Stimulated activated CD8-positive, alpha-beta memory T cell treated with anti-CD3 and anti-CD28 coated beads, Interleukin-7, amount 100 ng/mL, for 24 hours (primary cell): ENCODE data around the gene KRT12.

ENCODE experiments used
- DNase-seq: peaks from one replicate; pipeline ENCODE4 v3.0.0-alpha.2; 2020; ENCODE audit warnings: low read depth

Gene KRT12

DNA sequence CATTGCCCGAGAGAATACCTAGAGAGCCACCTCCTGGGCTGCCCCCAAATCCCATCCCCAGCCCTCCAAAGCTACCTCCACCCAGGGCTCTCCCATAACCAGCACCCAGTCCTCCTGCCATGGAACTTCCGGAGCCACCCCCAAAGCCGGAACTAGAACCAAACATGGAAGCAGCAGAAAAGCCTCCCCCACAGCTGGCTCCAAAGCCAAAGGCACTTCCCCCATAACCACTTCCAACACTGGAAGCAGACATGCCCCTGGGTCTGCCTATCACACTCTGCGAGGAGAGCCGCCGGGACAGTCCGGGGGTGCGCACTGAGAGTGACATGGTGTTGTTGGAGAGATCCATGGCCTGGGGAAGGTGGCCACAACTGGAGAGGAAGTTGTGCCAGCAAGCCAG lies at the start of gene KRT12:
Gene KRT12 (minus strand): TSS at position 386 of the 400 bp plus-strand sequence. CDS start 37 bp downstream, at position 349.
- no peak for DNase-seq

DNA sequence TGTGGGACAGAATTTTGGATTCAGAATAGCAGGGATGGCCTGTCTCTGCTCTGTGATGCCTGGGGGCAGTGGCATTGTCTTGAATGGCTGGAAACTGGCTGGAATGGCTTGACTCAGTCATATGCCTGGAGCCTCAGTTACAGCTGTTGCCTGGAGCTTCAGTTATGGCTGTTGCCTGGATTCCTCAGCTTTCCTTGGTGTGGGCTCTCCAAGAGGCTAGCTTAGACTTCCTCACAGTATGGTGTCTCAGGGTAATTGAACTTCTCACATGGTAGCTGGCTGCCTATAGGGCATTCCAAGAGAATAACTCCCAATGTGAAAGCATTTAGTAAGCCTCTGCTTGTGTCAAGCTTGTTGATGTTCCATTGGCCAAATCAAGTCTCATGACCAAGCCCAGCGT lies 49.3 kb upstream of the KRT12 start:
- DNase-seq: no peak

DNA sequence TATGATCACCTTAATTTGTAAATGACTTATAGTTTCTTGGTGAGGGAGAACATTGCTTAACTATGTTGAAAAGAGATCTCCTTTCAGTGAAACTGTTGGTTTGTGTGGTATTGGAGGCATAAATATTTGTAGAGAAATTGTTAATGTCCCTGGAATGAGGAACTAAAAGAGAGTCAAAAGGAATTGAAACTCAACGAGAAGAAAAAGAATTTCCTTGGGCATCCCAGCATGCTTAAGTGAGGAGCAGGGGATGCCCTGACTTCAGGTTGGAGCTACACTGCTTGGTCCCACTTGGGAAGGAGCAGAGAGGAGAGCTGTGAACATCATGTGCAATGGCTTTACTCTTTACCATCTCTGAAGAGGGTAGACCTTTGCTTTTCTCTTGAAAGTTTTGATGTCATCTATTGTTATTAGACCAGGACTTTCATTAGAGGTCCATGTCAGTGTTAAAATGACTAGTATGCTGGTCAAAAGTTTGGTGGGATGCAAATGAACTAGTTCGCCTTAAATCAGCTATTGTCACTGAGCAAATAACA lies 48.8 kb upstream of the KRT12 start:
- DNase-seq: no peak

DNA sequence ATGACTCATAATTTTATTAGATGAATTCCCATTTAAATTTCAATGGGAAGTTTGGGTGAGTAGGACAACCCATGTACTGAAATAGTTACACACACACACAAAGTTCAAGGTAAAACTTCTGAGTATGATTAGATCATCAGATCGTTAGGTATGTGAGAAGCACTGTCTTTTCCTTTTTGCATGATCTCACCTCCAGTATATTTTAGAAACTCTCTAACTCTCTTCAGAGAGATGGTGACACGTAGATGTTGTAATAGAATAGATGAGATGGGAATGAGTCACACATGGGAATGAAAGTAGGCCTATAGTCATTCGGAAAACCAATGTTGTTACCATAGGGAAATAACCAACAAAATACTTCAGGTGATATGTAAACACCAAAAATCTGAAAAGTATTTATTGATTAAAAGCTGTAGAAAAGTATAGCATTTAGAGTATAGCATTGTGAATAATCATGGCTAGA lies 48.2 kb upstream of the KRT12 start:
- DNase-seq: no peak

DNA sequence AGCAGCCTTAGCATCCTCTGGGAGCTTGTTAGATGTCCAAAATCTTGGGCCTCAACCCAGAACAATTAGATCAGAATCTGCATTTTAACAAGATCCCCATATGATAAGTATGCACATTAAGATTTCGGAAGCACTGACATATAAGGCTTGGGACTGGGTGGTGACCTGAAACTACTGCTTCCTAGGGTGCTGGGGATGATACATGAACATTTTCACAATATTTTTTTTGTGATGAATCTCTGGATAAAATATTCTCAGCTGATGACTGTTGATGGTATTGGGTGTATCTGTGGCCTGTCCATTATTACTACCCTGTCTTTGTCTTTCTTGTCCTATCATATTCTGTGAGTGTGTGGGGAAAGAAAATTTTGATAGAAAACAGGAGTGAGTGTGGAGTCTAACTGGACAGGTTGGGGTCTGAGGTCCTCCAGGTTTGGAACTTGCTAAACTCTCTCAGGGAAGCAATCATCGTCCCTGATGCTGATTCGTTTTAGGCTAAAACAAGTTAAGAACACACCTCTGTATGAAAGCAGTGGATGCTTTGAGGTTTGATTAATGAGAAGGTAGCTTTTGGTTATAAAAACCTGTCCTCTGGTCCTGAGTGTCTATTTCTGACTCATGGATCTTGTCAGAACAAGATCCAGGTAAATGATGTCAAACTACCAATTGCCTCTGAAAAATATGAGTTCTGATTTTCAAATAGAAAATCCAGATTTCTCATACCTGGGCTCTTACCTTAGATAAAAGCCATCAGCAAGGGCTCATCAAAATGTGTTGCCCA lies 47.2 kb upstream of the KRT12 start:
- DNase-seq: no peak

DNA sequence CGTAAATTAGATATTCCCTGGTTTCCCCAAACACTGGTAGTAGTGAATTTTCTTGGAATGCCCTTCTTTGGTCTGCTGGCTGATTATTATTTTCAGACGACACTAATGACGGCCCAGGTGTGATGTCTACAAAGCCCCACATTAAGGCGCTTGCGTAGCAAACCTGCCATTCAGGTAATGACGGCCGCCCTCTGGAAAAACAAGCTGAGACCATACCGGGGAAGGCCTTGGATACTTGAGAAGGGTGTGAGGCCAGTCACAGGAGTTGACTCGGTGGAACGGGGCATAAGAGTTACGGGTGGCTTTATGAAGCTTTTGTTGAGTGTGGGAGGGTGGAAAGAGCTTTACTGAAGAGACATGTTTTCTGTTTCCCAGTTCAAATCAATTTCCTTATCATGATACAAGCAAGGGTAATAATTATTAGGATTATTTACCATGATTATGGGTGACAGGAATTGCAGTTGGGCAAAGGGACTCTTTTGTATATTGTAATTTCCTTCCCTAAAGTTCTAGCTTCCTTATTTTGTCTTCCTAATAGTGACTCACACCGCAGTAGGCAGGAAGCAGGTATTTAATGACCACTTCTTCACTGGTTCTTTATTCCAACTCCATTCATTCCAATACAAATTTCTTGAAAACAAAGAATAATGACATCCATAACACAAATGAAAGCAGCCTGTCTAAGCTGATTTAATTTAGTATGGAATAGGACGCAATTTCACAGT lies 45.6 kb upstream of the KRT12 start:
- no peak for DNase-seq

DNA sequence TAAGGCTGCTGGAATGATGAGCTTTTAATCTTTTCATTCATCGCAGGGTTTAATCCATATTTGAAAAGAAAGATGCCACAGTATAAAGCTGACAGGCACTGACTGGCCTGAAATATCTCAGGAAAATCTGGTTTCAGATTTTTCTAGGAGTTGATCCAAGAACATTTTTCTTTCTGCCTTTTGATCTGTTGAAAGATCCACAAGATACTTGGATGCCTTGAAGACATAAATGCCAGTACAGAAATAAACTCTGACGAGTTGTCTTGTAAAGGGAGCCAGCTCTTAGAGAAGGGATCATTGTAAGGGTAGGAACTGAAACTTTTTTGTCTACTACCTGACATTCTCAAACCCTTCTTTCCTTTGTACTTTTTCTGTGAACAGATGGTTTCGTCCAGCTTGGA lies 43.4 kb upstream of the KRT12 start:
- DNase-seq: no peak

DNA sequence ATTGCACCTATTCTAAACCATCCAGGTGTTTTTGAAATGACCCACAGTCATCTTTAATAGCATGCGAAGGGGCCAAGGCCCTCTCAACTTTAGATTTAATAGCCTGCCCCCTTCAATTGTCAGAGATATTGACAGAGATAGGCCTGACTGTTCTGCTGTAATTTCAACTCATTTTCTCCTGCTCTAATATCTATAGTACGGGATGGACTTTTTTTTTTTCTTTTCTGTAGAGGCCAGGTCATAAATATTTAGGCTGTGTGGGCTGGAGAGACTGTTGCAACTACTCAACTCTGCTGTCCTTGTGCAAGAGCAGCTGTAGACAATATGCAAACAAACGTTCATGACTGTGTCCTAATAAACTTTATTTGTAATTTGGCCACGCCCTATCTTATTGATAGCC lies 42.7 kb upstream of the KRT12 start:
- DNase-seq: no peak

DNA sequence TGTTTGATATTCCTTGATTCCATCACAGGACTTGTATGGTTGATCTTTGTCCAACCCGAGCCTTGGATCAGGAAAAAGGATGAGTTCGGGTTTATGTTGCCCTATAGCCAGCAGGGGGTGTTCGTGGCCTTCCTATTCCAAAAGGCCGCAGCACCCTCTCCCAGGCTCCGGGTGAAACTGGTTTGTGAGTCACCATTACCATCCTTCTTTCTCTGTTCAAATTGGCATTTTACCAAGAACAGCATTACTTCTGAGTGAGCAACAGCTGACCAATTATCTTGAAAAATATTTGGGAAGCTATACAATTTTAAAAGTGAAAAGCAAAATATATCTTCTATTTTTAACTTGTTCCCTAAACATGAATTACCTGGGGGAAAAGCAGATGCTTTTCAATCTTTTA lies 42.3 kb upstream of the KRT12 start:
- peak; percentile 22 for DNase-seq

DNA sequence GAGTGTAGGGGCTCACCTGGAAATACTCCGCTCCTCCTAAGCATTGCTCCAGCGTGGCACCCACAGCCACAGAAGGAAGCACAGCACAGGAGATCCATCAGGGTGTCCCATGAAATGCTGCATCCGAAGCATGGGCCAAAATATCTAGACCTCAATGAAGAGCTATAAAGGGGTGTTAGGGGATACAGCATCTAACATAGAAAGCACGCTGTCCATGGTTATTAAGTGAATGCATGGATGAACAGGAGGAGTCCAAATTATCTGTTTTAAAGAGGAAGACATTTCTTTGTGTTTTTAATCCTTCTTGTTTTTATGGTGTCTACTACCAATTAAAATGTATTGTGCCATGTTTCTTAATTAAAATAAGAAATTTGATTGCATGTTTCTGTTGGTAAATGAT lies 39.6 kb upstream of the KRT12 start:
- DNase-seq: no peak

DNA sequence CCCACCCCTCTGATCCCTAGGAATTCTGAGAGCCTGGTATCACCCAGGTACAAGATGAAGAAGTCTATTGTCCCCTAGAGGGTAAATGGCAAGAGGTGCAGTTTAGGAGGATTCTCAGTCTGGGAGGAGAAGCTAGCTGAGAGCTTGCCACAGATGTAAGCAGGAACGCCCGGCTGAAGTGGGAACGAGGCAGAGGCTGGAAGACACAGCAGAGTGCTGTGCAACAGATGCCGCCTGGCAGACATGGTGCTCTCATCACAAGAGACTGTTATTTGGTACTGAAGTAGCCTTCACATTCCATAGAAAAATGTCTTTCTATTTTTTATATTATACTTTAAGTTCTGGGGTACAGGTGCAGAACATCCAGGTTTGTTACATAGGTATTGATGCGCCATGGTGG lies 38.3 kb upstream of the KRT12 start:
- DNase-seq: no peak

DNA sequence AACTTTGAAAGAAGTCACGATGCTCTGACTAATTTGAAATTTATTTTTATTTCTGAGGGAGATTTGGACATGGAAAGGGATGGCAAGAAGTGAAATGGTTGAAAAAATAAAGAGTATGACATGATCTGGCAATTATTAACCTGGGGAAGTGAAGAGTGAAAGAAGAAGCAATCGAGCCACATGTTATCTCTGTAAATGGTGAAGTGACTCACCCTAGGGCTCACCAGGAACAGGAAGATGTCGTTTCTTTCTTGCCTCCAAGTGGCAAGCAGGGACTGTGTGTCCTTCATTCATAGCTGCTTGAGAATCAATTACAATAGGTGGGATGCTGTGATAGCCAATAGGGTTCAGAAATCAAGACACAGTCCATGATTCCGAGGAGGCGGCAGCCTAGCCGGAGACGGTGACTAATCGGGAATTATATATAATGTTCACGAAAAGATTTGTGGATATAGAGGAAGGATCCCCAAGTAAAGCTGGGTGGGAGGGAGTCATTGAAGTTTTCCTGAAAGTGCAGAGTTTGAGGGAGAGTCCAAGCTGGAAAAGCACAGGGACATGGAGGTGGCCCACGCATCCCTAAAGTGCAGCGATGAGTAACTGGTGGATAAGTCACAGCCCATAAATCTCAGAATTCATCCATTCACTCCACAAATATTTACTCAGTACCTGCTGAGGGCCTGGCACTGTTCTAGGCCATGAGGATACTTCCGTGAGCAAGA lies 36.3 kb upstream of the KRT12 start:
- no peak for DNase-seq

DNA sequence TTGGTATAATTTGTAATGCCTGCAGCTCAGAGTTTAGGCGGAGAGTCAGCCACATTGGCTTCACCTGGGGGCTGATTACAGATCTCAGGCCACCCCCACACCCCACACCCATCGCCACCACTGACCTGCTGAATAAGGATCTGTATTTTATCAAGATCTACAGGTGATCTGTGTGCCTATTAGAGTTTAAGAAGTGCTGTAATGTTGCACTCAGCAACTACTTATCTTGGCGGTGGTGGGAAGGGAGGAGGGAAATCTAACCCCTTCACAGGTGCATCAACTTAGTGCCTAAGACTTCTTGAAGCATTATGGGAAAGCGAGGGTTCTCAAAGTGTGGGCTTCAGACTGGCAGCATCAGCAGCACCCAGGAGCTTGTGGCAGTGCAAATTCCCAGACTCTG lies 35.5 kb upstream of the KRT12 start:
- no peak for DNase-seq

DNA sequence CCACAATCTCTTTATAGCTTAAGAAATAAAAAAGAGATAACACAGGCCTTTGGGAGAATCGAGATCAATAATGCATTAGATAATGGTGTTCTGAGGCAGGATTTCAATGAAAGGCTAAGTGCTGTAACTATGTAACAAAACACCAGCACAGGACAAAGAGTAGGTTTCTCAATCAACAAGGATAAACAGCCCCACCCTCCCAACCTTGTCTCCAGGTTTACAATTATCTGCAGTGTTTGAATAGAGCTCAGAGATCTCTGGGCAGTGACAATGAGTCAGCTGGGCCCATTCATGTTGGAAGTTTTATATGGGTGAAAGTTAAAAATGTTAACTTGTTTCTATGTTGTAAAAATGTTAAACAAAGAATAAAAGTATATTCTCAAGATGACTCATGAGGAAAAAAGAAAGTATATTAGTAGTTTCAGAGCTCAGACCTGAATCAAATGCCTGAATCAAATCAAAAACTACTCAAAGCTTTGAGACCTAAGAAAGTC lies 35.0 kb upstream of the KRT12 start:
- no peak for DNase-seq

DNA sequence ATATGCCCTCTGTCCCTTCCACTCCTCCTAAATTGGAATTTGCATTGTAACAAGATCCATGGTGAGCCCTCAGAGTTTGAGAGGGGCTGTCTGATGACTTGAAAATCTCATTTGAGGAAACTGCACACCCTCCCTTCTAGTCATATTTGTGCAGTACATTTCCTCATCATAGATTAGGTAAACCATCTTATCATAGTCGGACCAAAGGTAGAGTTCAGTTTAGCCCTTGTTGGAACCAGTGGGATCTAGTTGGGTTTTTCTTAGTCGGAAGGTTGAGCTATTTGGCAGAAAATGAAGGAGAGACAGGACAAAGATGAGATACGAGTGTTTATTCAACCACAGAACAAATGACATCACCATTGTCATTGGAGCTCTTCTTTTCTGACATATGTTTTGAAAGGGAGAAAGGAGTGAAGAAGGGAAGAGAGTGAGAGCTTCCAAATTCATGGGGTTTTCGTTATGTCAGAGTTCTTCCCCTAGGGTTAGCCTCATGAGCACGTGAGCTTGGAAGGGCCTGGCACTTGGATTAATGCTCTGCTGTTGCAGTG lies 33.9 kb upstream of the KRT12 start:
- no peak for DNase-seq

DNA sequence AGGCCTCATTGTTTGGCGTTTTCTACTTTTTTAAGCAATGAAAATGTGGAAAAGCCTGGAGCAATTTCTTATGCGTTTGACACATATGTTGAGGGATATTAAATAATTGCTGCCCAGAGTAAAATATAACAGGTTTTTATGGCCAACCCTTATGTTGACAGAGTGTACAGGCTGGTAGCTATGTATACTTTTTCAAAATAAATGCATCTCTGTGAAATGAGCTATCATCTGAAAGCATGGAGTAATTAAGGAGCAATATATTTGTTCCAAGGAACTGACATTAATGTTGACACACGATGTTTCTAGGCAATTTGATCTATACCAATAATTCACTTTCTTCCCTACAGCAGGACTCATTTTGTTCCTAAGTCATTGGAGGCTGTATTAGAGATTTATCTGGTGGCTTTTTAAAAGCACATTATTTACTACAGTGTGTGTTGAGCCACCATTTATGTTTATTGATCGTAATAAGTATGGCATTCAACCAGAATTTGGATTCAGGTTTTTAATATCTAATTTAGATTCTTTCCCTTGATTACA lies 30.0 kb upstream of the KRT12 start:
- DNase-seq: no peak

DNA sequence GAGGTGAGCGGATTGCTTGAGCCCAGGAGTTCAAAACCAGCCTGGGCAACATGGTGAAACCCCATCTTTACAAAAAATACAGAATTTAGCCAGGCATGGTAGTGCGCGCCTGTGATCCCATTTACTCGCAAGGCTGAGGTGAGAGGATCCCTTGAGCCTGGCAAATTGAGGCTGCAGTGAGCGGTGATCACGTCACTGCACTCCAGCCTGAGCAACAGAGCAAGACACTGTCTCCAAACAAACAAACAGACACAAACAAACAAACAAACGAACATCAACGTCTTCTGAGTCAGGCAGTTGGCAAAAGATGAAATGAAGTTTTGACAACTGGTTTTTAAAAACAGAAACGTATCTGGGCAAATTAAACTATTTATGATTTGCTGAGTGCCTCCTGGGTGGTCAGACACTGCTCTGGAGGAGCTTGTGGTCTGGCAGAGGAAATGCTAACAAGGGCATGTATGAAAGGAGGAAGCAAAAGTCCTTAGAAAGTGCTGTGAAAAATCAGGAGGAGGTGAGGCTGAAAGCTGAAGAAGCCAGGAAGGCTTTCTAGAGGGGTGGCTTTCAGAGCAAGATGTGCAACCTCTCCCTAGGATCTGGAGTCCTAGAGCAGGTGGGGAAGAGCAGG lies 28.2 kb upstream of the KRT12 start:
- no peak for DNase-seq

DNA sequence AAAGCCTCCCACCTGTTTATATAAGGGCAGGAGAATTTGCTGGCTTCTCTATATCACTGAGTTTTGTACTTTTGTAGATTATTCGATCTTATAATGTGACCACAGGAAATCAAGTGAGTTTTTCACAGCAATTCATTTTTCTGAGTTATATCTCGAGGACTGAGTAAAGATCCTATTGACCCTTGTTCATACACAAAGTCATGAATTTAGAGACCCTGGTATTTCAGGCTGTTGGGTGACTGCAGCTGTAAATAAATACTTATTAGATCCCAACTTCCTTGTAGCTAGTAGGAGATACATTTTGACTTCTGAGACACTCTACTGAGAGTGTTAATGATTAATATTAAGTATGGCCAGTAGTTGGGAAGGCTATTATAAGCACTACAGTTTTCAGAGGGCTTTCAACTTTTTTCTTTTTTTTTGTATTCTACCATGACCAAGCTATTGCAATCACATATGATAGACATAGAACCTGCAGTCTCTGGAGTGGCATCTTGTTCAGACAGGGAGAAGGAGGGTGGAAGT lies 21.2 kb upstream of the KRT12 start:
- DNase-seq: no peak

DNA sequence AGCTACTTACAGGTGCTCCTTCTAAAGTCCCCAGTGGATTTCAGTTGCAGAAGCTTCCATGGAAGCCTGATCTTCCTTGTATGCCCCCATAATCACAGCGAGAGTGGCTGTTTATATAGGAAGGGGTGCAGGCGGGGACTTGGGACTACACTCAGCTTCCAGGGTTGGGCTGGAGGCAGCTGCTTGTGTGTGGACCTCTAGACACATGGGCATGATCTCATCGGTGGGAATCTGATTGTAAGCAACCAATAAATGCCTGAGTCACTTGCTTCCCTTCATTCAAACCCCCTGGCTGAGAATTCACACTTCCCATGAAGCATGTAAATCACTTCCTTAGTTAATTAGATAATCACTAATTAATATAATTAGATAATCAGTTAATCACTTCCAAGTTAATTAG lies 19.1 kb upstream of the KRT12 start:
- no peak for DNase-seq

DNA sequence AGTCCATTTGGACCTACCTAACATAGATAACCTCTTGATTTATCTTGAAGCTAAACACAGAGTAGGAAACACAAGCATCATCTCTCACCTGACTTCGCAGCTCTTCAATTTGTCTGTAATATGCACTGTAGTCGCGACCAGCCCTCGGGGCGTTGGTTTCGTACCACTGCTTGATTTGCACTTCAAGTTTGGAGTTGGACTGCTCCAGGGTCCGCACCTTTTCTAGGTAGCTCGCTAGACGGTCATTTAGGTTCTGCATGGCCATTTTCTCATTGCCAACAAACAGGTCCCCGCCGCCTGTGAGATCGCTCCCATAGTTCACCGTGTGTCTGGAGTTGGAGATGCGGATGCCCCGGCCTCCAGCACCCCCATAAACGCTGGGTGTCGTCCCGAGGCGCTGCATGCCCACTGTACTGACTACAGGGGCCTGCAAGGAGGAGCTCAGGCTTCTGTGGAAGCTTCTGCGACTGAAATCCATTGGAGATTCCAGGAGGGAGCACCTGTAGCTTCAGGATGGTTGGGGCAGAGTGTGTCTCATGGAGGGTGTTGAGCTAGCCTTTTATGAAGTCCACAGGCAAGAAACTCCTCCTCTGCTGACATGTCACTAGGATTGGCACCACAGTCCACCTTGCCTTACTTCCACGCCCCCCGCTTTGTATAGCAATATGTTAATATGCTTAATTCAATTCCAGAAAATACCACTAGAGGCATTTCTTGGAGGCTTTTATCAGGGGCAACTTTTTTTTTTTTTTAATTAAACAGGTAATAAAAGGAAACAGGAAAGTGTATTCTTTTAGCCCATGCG lies 17.9 kb upstream of the KRT12 start, which contains the start of gene KRT20:
Gene KRT20 (minus strand): TSS at position 535 of the 805 bp plus-strand sequence. CDS start 57 bp downstream, at position 478.
- DNase-seq: no peak
